ENCODE results near the gene SP140.
"Not testable (repeated sequence)": the region's sequence is repeated elsewhere in the genome, so short reads cannot be mapped to it uniquely, and the experiment has no call there.

The SP140 gene

DNA sequence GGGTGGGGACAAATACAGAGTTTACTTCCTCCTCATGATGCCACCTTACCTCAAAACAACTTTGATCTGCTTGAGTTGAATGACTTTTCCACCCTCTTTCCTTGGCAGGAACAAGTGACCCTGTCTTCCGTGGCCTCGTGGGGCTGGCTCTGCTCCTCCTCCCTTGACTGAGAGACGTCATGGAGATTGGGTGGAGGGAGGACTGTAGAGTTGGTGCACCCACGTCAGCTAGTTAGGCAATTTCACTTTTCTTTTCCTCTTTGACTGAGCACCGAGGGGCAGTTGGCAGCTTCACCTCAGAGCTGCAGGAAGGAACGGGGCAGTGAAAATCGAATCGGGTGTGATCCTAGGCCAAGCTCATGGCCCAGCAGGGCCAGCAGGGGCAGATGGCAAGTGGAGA lies at the start of gene SP140:
Gene SP140, plus strand, starts transcription at position 251 of the 400 bp plus-strand sequence. Its CDS starts 109 bp downstream, at position 360.
- DNase-seq (ENCODE audit: low read depth in 2 of 2), result peak; percentile 59 to 73

DNA sequence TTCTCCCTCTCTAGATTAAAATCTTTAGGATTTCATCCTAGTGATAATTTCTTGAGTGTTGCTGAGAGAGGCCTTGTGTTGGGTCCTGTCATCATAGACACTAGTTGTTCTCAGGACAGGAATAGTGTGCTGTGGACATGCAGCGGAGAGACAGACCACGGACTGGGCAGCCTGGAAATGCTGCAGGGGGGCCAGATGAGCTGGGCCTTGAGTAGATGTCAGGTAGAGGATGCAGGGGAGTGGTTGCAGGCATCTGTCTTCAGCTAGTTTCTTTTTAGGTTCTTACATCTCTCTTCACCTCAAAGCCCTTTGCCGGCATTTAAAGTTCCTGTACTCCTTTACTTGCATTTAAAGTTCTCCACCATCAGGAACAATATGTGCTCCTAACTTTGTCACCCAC lies 48.5 kb upstream of the SP140 start:
- DNase-seq (ENCODE audit: low read depth in 2 of 2), result no peak

DNA sequence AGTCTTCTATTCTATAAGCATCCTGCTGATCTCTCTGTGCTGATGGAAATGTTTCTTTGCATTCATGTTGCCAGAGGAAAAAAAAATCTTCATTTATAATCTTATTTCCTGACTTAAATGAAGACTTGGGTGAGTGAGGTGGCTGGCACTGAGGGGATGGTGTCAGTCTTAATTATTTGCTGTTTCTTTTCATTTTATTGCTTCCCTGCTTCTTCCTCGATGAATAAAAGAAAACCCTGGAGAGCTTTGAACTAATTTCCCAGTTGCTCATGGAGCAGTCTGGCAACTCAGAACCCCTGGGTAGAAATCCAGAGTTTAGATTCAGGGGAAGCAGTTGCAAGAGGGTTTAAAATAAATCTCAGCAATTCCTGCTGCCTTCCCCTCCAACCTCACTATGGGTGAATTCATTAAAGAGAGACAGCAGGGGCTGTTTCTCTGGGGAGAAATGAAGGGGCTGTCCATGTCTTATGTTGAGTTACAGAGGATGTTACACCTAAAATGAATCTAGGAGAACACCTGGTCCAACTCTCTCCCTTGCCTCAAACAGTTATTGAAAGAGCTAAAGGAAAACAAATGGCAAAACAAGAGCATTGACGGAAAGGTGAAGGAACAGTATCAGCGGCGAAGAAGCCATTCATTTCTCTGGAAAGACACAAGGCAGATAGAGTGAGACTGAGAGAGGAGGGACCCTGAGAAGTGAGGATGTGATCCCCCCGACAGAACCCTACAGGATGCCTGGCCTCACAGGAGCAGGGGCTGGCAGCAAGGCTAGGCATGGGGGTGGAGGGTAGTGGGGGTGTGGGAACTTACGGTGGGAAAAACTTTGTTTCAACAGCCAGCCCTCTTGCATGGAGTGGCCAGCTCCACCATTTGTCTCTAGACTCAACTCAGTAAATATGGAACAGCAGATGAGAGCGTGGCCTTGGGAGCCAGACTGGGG lies 46.7 kb upstream of the SP140 start:
- DNase-seq (ENCODE audit: low read depth in 2 of 2), result no peak

GRCh38 chr2:230179907-230180306 lies 45.6 kb upstream of the SP140 start:
- DNase-seq (ENCODE audit: low read depth in 2 of 2), result no peak

GRCh38 chr2:230181195-230181594 lies 44.3 kb upstream of the SP140 start:
- DNase-seq (ENCODE audit: low read depth in 2 of 2), result no peak

DNA sequence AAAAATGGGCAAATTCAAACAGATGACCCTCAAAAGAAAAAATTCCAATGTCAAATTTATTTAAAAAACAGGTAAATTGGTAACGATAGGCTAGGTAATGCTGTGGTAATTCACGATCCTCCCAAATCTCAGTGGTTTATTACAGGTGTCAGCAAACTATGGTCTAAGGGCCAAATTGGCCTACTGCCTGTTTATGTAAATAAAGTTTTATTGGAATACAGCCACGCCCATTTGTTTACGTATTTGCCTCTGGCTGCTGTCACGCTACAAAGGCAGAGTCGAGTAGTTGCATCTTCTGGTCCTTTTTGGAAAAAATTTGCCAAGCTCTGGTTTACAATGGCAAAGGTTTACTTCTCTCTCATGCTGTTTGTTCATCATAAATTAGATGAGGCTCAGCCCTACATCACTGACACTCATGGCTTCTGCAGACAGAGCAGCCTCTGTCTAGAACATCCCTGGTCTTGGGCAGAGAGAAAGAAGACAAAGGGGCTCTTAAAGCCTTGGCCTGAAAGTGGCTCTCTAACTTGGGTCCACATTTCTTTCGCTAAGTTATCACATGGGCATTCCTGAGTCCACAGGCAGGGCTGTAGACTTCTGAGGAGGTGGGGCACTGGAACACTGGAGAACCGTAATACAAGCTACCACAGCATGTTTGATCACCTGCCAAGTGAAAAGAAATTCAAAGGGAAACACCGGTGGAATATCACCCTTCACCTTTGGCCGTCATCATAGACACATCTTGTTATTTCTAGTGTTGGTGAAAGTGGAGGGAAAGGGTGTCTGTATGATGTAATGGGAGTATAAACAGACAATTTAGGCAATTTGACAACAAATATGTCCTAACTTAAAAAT lies 40.6 kb upstream of the SP140 start:
- DNase-seq (ENCODE audit: low read depth in 2 of 2), result no peak

- peak in 1 of 2 donors; percentile 25 for DNase-seq (ENCODE audit: low read depth in 2 of 2)
Observed at GRCh38 chr2:230202430-230203109, 23.0 kb upstream of the SP140 start.

DNA sequence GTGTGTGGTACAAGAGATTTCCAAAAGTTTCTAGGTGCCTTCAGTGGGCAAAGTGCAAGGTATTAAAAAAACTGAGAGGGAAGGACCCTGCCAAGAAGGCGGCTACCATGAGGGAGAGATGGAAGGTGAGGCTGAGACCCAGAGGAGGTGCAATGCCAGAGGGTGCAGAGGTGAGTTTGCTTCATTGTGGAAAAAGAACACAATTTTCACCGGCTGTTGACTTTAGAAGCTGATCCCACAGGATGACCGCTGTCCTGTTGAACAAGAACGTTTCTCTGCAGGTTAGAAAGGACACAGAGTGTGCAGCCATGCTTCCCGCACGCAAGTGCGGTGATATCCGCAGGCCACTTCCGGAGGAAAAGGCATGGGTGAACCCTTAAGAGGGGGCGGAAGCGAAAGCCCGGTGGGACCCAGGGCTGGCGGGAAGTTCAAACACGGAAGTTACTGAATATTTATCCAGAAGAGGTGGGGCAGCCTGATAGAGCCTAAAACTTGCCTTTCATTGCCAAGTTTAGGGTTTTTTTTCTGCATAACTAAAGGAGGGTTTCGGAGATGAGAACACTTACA lies 22.3 kb upstream of the SP140 start:
- DNase-seq (ENCODE audit: low read depth in 2 of 2), result no peak

DNA sequence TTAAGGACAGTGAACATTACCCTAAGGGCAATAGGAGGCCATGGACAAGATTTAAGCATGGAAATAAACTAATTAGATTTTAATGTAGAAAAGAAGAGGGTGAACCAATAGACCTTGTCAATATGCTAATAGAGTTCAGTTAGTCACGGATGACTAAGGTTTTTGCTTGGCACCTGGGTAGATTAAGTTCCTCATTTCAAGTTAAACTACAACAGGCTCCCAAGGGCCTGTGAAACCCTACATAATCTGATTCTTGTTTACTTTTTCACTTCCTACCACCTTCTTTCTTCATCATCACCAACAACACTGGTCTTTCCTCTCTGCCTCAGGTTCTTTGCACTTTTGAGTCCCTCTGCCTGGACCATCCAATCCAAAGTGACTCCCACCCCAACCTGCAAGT lies 20.5 kb upstream of the SP140 start:
- DNase-seq (ENCODE audit: low read depth in 2 of 2), result no peak

DNA sequence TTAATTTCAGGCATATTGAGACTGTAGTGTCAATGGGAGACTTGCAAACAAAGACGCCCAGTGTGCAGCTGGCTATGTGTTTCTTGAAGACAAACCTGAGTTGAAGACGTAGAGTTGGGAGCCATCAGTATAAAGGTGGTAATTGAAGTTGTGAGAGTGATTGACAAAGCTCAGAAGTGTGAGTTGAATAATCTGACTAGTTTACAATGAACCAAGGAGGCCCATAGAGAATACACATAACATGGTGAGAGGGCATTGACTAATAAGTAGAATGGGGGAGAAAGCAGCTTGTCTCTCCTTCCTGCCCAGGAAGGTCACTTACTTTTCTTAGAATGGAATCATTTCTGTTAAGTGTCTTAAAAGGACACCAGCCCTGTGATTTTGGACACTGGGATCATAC lies 19.8 kb upstream of the SP140 start:
- no peak for DNase-seq (ENCODE audit: low read depth in 2 of 2)

- DNase-seq (ENCODE audit: low read depth in 2 of 2), result no peak
Observed at GRCh38 chr2:230208576-230208975, 17.0 kb upstream of the SP140 start.

- DNase-seq (ENCODE audit: low read depth in 2 of 2), result no peak
Observed at GRCh38 chr2:230209422-230210051, 16.0 kb upstream of the SP140 start.

DNA sequence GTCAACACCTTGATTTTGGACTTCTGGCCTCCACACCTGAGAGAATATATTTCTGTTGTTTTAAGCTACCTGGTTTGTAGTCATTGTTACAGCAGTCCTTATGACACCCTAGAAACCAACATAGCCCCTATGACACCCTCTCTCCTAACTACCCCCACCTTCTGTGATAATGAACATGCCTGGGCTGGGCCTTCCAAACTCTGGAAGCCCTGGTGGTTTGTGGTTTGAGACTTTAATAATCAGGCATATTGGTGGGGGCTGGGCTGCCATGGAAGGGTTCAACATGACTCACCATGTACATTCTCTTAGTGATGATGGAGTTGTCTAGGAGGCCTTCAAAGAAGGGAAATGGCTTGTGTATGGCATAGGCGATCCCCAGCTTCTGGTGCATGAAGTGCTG lies 9.0 kb upstream of the SP140 start:
- DNase-seq (ENCODE audit: low read depth in 2 of 2), result no peak

DNA sequence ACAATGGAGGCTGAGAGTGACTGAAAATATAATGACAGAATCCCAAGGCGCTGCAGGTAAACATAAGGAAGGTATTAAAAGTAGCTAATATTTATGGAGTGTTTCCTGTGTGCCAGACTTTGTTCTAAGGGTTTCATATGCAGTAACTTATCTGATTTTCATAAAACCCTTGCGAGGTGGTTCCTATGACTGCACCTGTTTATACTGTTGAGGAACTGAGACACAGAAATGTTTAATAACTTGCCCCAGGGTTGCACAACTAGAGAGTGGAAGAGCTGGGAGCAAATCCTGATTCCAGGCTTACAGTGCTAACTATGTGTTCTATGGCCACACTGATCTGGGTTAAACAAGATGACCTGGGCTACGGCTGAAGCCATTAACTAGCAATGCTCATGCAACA lies 8.1 kb upstream of the SP140 start:
- DNase-seq (ENCODE audit: low read depth in 2 of 2), result no peak

DNA sequence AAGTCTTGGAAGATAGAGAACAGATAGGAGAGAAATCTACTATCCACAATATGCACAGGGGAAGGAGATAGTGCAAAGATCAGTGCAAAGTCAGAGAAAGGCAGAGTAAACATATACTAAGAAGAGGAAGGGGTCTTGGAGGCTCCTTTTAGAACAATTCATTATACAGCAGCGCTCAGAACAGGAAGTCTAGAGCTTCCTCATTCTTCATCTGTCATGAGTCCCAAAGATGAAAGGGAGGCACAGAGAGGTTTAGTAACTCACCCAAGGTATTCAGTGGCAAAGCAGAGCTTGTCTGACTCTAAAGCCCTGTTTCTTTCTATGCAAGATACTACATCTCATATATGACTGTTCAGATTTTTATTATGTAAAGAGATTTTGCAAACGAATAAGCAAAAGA lies 7.1 kb upstream of the SP140 start:
- no peak for DNase-seq (ENCODE audit: low read depth in 2 of 2)

- DNase-seq (ENCODE audit: low read depth in 2 of 2), result peak; percentile 68
Observed at GRCh38 chr2:230219419-230220331, 5.9 kb upstream of the SP140 start, which contains the start of gene SP110. SP110 (minus strand) TSS chr2:230219984; CDS start chr2:230216927, 3,057 bp downstream.

- no peak for DNase-seq (ENCODE audit: low read depth in 2 of 2)
Observed at GRCh38 chr2:230220347-230220969, 5.1 kb upstream of the SP140 start.

DNA sequence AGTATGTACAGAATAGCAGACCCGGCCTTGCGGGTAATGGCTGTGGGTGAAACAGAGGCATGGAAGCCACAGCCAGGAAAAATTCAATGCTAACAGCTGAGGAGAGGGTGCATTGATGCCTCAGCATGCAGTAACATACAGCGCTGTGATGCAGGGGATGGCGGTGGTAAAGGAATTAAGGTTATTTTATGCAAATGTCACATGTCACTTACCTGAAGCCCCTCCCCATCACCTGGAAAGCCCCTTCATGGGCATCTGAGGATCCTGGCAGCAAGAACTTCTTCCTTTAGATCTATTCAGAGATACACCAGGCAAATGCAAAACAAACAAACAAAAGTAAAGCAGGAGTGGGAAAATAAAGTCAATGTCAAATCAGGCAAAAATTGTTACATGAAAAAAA lies 4.0 kb upstream of the SP140 start:
- DNase-seq (ENCODE audit: low read depth in 2 of 2), result no peak

- not testable (repeated sequence) for DNase-seq (ENCODE audit: low read depth in 2 of 2)
Observed at GRCh38 chr2:230222829-230223228, 2.7 kb upstream of the SP140 start.

- DNase-seq (ENCODE audit: low read depth in 2 of 2), result no peak
Observed at GRCh38 chr2:230224458-230224857, 1.1 kb upstream of the SP140 start.
